ENCODE results near the gene EVI2A. TPM values are rescaled to one million over a fixed set of nuclear protein-coding genes. Genes with fewer than 3 reads are reported as not detected.

The EVI2A gene
- total RNA-seq = 0.11 and 0.17 TPM in 2 replicates

GRCh38 chr17:31321481-31321880, at the start of gene EVI2A:
EVI2A (minus strand) TSS chr17:31321622; CDS start chr17:31319013, 2,609 bp downstream.

GRCh38 chr17:31313982-31314781, 7.2 kb downstream of the EVI2A start, which contains the start of gene EVI2B:
EVI2B (minus strand) TSS chr17:31314054; CDS start chr17:31305609, 8,445 bp downstream.

DNA sequence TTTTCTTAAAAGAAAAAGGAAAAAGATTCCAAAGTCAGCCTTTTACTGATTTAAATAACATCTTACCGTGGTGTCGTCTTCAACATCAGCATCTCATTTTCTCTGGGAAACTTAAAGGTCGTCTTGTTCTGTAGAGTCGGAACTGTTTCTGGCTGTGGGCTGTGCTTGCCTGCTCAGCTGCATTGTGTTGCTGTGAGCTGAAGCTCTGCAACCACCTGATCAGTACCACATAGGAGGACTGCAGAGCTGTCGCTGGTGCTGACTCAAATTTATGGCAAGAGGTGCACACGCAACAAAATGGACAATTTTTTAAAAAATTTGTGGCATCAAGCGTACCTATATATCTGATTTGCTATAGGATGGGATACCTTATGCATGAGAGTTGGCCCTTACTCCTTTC, 24.3 kb downstream of the EVI2A start, which contains the start of gene OMG:
Gene OMG (minus strand): TSS at position 150 of the 400 bp plus-strand sequence. CDS start 908 bp downstream, outside the sequence.

Other genes with a start within 250 kb of the EVI2A start
- 21.9 and 29.9 TPM in 2 replicates for gene NF1, start 226.6 kb downstream of the EVI2A start, total RNA-seq
- gene OMG, start 24.4 kb downstream of the EVI2A start, total RNA-seq = 2.4 and 7.9 TPM in 2 replicates
- under 0.01 TPM in 1 of 2 replicates, not detected in the other for gene EVI2B, start 7.6 kb downstream of the EVI2A start, total RNA-seq
- 0.22 TPM in 1 of 2 replicates, not detected in the other for gene RAB11FIP4, start 70.1 kb upstream of the EVI2A start, total RNA-seq

All from dermis lymphatic vessel endothelial cell (primary cell).